Small intestine (tissue), 7 donors: Measurements from ENCODE around the gene BTBD8. TPM values are rescaled to one million over a fixed set of nuclear protein-coding genes. Genes with fewer than 3 reads are reported as not detected.

ENCODE experiments used
- DNase-seq, 2 donors: peaks; one replicate each; pipeline versions ENCODE4 v3.0.0 to v3.0.0-alpha.2; 2013
- FAIRE-seq: peaks from 2 replicates; lab custom pipeline; 2012; peaks lifted over from hg19 to GRCh38; lab: Jason Lieb, UNC
- H3K27ac ChIP-seq, 3 donors: one replicate each; pipeline ENCODE4 v1.5.1; 2013; ENCODE audit warnings: low read length in 2 of 3, mild to moderate bottlenecking in 2 of 3, control low read depth in 1 of 3, inconsistent platforms in 1 of 3, low read depth in 1 of 3, moderate library complexity in 1 of 3
- H3K27me3 ChIP-seq, 3 donors: one replicate each; pipeline ENCODE4 v1.6.1; 2013; ENCODE audit warnings: low read length in 3 of 3, inconsistent platforms in 1 of 3; ENCODE audit not compliant: control insufficient read depth in 3 of 3, insufficient read depth in 3 of 3
- H3K36me3 ChIP-seq, 3 donors: one replicate each; pipeline ENCODE4 v1.6.1; 2013; ENCODE audit warnings: low read length in 3 of 3, inconsistent platforms in 1 of 3, low read depth in 1 of 3, mild to moderate bottlenecking in 1 of 3, moderate library complexity in 1 of 3; ENCODE audit not compliant: control insufficient read depth in 3 of 3, insufficient read depth in 2 of 3
- H3K4me1 ChIP-seq, 3 donors: one replicate each; pipeline ENCODE4 v1.6.1; 2013; ENCODE audit warnings: low read length in 2 of 3, inconsistent platforms in 1 of 3, low read depth in 1 of 3, mild to moderate bottlenecking in 1 of 3, moderate library complexity in 1 of 3; ENCODE audit not compliant: control insufficient read depth in 3 of 3, insufficient read depth in 2 of 3
- H3K4me3 ChIP-seq, 3 donors: one replicate each; pipeline ENCODE4 v1.5.1; 2013; ENCODE audit warnings: low read length in 3 of 3, control low read depth in 1 of 3, inconsistent platforms in 1 of 3, low read depth in 1 of 3, mild to moderate bottlenecking in 1 of 3, moderate library complexity in 1 of 3
- H3K9me3 ChIP-seq, 2 donors: one replicate each; pipeline ENCODE4 v1.6.1; 2013; ENCODE audit warnings: low read depth in 1 of 2, low read length in 1 of 2; ENCODE audit not compliant: control insufficient read depth in 2 of 2, insufficient read depth in 1 of 2
- WGBS, 3 donors: extraction: QIAGEN DNeasy Blood & Tissue Kit; methylation state at CpG; one replicate each; pipeline ENCODE4 v1.1.7; 2013; 5-methylcytosine and 5-hydroxymethylcytosine counted together
- polyA plus RNA-seq, 4 donors: library from polyadenylated mRNA; stranded (reverse) in 3 of 4; unstranded in 1 of 4; fragments of 200-250 nt in 3 of 4; fragments of 120-200 nt in 1 of 4; gene quantifications; one replicate each; pipeline versions ENCODE4 v1.2.1 to v1.2.3, GENCODE V29; 2013
- donor health status: healthy with polysubstance abuse.
- donor health status: control.
- donor health status: control.
- donor health status: Bipolar disorder and iron deficiency.
- donor health status: healthy.

BTBD8 gene
- polyA plus RNA-seq, 4 donors, result 0.27 to 9.8 (median 2.1) TPM

DNA sequence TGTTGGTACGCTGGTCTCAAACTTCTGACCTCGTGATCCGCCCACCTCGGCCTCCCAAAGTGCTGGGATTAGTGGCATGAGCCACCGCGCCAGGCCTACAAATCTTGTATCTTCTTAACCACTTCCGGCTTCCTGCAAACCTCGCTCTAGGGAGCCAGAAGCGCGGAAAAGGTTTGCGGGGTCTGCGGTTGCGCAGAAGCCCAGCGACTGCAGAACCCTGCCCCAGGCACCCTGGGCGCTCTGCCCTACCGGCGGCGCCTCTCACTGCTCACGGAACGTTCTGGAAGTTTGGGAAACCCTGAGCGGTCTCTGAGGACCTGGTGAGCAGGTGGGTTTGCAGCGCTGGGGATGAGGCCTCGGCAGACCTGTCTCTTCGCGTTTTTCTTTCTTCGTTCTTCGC, 137.6 kb downstream of the BTBD8 start, which contains the start of gene C1orf146:
Gene C1orf146, plus strand, starts transcription at position 195 of the 400 bp plus-strand sequence. CDS start 13,506 bp downstream, outside the sequence.
- FAIRE-seq (no peak), DNase-seq (no peak)
- Histone ChIP-seq H3K36me3 (no peaks in the 10 kb centered on the region), H3K9me3 (no peaks in the 10 kb centered on the region), H3K4me1 (no peaks in the 10 kb centered on the region), H3K27ac (no peak within 1 kb of the TSS), H3K27me3 (no peaks in the 10 kb centered on the region), H3K4me3 (no peak within 1 kb of the TSS)
- WGBS, 3 donors, result 95 to 96% (median 95%) methylated on average over 27 of the region's 27 CpGs

DNA sequence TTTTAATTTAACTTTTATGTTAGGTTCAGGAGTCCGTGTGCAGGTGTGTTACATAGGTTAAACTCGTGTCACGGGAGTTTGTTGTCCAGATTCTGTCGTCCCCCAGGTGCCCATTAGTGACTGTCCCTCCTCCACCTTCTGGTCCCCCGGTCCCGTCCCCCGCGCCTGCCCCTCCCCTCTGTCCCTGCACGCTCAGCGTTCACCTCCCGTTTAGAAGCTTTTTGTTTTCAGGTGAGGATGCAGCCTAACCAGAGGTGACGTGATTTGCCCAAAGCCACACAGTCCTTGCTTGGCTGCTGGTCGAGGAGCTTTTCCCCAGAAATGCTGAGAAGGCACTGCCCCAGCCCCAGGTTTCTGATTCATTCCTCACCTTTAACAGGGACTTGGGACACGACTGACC, 138.4 kb downstream of the BTBD8 start:
- Histone ChIP-seq H3K36me3 (no peaks in the 10 kb centered on the region), H3K9me3 (no peaks in the 10 kb centered on the region), H3K27me3 (no peaks in the 10 kb centered on the region), H3K4me1 (no peaks in the 10 kb centered on the region), H3K27ac (no peak overlapping the region), H3K4me3 (no peak overlapping the region)
- FAIRE-seq (no peak), DNase-seq (no peak)
- 81 to 84% (median 81%) methylated on average over 14 of the region's 14 CpGs for WGBS, 3 donors

DNA sequence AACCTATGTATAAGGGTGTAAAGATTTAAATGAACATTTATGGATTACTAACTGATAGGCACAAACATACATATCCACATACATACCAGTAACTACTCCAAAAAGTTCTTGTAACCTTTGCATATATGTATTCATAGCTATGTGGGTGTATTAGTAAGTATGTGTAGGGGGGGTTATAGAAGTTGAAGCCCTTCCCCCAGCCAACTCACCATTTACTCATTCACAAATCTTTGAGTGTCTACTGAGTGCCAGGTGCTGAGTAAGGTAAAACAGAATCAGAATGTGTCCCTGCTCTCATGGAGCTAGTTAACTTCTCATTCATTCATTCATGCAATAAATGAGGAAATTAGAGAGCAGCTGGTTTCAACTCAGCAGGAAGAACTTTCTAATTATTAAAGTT, 138.9 kb downstream of the BTBD8 start:
- Histone ChIP-seq H3K36me3 (no peaks in the 10 kb centered on the region), H3K27ac (no peak overlapping the region), H3K9me3 (no peaks in the 10 kb centered on the region), H3K27me3 (no peaks in the 10 kb centered on the region), H3K4me1 (no peaks in the 10 kb centered on the region), H3K4me3 (no peak overlapping the region)
- FAIRE-seq, result no peak
- no peak for DNase-seq

GRCh38 chr1:92228401-92228800, 148.3 kb downstream of the BTBD8 start:
- no peak overlapping the region for H3K27ac ChIP-seq
- no peaks in the 10 kb centered on the region for H3K4me1 ChIP-seq
- WGBS, 3 donors, result 71 to 79% (median 79%) methylated on average over 3 of the region's 3 CpGs
- no peaks in the 10 kb centered on the region for H3K27me3 ChIP-seq
- no peaks in the 10 kb centered on the region for H3K36me3 ChIP-seq
- DNase-seq (no peak), FAIRE-seq (no peak)
- no peak overlapping the region for H3K4me3 ChIP-seq
- no peaks in the 10 kb centered on the region for H3K9me3 ChIP-seq

DNA sequence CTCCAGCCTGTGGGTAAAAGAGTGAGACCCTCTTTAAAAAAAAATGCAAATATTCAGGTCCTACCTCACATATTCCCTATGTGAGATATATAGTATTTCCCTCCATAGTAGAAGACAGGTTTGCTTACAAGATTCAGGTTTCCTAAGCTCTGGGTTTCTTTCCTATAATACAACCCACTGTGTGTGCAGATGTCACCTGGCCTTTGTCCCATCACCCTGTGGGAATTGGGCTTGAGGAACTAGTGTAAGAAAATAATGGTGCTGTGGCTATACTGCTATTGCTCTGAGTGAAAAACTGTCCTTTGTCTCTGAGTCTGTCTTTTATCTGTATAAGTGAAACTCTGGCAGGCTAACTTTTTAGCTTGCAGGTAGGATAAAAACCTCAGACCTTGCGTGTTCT, 150.6 kb downstream of the BTBD8 start:
- no peaks in the 10 kb centered on the region for H3K4me1 ChIP-seq
- no peak overlapping the region for H3K4me3 ChIP-seq
- no peaks in the 10 kb centered on the region for H3K27me3 ChIP-seq
- DNase-seq, result no peak
- no peak overlapping the region for H3K27ac ChIP-seq
- WGBS, 3 donors, result 79 to 85% (median 82%) methylated on average over 1 of the region's 1 CpG
- FAIRE-seq, result no peak
- no peaks in the 10 kb centered on the region for H3K9me3 ChIP-seq
- no peaks in the 10 kb centered on the region for H3K36me3 ChIP-seq

Other genes with a start within 250 kb of the BTBD8 start
- gene TGFBR3, start 194.2 kb upstream of the BTBD8 start, polyA plus RNA-seq, result 10 to 100 TPM in 1 of 4 donors, 1 to 10 TPM in 2, under 1 TPM in 1; 0.45 to 20.0 (median 5.1) TPM
- not detected for gene BRDT, start 130.9 kb upstream of the BTBD8 start, polyA plus RNA-seq
- 1 to 10 TPM in 1 of 4 donors, under 1 TPM in 1, not detected in 2; 0.82 to 6.6 TPM for gene EPHX4, start 50.4 kb upstream of the BTBD8 start, polyA plus RNA-seq
- under 1 TPM in 1 of 4 donors, not detected in 3; 0.09 TPM for gene SETSIP, start 4.9 kb upstream of the BTBD8 start, polyA plus RNA-seq
- not detected for gene C1orf146, start 137.6 kb downstream of the BTBD8 start, polyA plus RNA-seq
- gene GLMN, start 218.6 kb downstream of the BTBD8 start, polyA plus RNA-seq, result 10 to 100 TPM in 1 of 4 donors, 1 to 10 TPM in 3; 3.0 to 15.2 (median 6.4) TPM
- gene RPAP2, start 218.7 kb downstream of the BTBD8 start, polyA plus RNA-seq, result 10 to 100 TPM in 2 of 4 donors, 1 to 10 TPM in 2; 2.2 to 25.9 (median 10.7) TPM